GM12801 (cell line): ENCODE data around the gene NME3.

ENCODE experiments used
- CTCF ChIP-seq: IDR thresholded peaks from one replicate; pipeline ENCODE4 v1.5.1; 2011; ENCODE audit warnings: control low read depth; ENCODE audit not compliant: insufficient read length; ENCODE audit errors: extremely low read depth

The NME3 gene

GRCh38 chr16:1727651-1728624 lies 43.4 kb downstream of the NME3 start:
- TF ChIP-seq CTCF = no peak

- no peak for TF ChIP-seq CTCF
These were observed 44.5 kb downstream of the NME3 start for GRCh38 chr16:1726661-1727502.

- TF ChIP-seq CTCF = no peak
These were observed 46.9 kb downstream of the NME3 start for GRCh38 chr16:1724491-1724890.

- no peak for TF ChIP-seq CTCF
These were observed 47.7 kb downstream of the NME3 start for GRCh38 chr16:1723450-1724147.

GRCh38 chr16:1721372-1721771 lies 50.0 kb downstream of the NME3 start:
- no peak for TF ChIP-seq CTCF
